ENCODE data around the gene SEC22C. TPM values are rescaled to one million over a fixed set of nuclear protein-coding genes. Genes with fewer than 3 reads are reported as not detected.

The SEC22C gene
- total RNA-seq, 1 donor from 2014 or later = 49.8 TPM

DNA sequence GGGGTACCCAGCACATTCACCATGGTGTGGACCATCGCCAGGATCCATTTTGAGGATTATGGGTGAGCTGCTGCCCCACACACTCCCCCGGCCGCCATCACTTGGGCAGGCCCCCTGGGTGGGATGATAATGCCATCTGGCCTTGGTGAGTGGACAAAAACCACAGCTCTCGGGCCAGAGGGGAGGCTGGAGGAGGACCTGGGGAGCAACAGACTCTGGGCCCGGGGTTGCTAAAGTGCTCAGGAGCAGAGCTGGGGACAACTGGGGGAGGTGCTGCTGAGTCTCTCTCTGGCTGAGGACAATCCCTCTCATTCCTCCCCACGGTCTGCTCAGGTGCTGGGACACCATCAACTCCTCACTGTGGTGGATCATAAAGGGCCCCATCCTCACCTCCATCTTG, 50.3 kb downstream of the SEC22C start:
- TF ChIP-seq, protein P1, sequence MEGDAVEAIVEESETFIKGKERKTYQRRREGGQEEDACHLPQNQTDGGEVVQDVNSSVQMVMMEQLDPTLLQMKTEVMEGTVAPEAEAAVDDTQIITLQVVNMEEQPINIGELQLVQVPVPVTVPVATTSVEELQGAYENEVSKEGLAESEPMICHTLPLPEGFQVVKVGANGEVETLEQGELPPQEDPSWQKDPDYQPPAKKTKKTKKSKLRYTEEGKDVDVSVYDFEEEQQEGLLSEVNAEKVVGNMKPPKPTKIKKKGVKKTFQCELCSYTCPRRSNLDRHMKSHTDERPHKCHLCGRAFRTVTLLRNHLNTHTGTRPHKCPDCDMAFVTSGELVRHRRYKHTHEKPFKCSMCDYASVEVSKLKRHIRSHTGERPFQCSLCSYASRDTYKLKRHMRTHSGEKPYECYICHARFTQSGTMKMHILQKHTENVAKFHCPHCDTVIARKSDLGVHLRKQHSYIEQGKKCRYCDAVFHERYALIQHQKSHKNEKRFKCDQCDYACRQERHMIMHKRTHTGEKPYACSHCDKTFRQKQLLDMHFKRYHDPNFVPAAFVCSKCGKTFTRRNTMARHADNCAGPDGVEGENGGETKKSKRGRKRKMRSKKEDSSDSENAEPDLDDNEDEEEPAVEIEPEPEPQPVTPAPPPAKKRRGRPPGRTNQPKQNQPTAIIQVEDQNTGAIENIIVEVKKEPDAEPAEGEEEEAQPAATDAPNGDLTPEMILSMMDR (IDR thresholded peaks at IDR 0.05) = no peak
- H3K36me3 Mint-ChIP-seq (ENCODE audit: low read depth) = no peaks in the 10 kb centered on the region

DNA sequence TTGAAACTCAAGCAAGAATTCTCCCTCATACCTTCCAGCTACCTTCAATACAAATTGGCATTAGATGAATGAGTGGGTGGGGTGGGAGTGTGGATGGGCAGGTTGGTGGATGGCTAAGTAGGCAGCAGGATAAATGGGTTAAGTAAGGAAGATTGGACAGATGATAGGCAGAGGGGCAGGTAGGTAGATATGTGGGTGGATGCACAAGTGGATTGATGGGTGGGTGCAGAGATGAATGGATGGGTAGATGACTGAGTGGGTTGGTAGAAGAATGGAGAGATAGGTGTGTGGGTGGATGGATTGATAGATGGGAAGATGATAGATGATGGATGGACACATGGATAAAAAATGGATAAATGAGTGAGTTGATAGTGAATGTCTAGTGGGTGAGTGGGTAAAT, 51.7 kb downstream of the SEC22C start:
- H3K4me1 Mint-ChIP-seq (ENCODE audit: low read depth) = no peaks in the 10 kb centered on the region
- no peak for DNase-seq (ENCODE audit: low spot score)
- H3K27ac Mint-ChIP-seq (ENCODE audit: unreplicated experiment) = no peak overlapping the region
- H3K36me3 Mint-ChIP-seq (ENCODE audit: low read depth) = no peaks in the 10 kb centered on the region
- no peak overlapping the region for H3K4me3 Mint-ChIP-seq (ENCODE audit: unreplicated experiment)
- H3K9me3 Mint-ChIP-seq (ENCODE audit: low read depth) = no peaks in the 10 kb centered on the region
- TF ChIP-seq, protein P1 (IDR thresholded peaks at IDR 0.05) = no peak
- H3K27me3 Mint-ChIP-seq (ENCODE audit: low read depth) = peaks cover 7% of the 10 kb centered on the region

More for the DNA sequence above, 50.3 kb downstream of the SEC22C start:
- H3K9me3 Mint-ChIP-seq (ENCODE audit: low read depth) = no peaks in the 10 kb centered on the region
- H3K4me3 Mint-ChIP-seq (ENCODE audit: unreplicated experiment) = no peak overlapping the region
- no peak overlapping the region for H3K27ac Mint-ChIP-seq (ENCODE audit: unreplicated experiment)
- H3K27me3 Mint-ChIP-seq (ENCODE audit: low read depth) = peaks cover 7% of the 10 kb centered on the region
- H3K4me1 Mint-ChIP-seq (ENCODE audit: low read depth) = no peaks in the 10 kb centered on the region
- DNase-seq (ENCODE audit: low spot score) = no peak

DNA sequence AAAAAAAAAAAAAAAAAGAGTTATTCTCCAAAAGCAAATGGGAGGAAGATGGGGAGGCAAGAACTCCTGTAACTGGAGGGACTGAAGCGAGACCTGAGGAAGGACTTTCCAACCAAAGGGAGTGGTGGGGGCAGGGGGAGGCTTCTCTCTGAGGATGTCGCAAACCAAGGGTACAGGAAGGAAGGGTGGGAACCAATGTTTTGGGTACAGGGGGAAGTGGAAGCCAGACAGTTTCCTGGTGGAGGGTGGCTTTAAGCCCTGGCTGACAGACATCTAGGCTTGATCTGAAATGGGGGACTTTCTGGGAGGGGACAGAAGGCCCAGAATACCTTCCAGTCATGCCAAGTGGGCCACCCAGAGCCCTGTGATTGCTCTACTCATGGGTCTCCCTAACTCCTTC, 52.3 kb downstream of the SEC22C start:
- no peaks in the 10 kb centered on the region for H3K36me3 Mint-ChIP-seq (ENCODE audit: low read depth)
- no peak overlapping the region for H3K4me3 Mint-ChIP-seq (ENCODE audit: unreplicated experiment)
- DNase-seq (ENCODE audit: low spot score) = no peak
- H3K27me3 Mint-ChIP-seq (ENCODE audit: low read depth) = peaks cover 7% of the 10 kb centered on the region
- no peak overlapping the region for H3K27ac Mint-ChIP-seq (ENCODE audit: unreplicated experiment)
- no peaks in the 10 kb centered on the region for H3K9me3 Mint-ChIP-seq (ENCODE audit: low read depth)
- H3K4me1 Mint-ChIP-seq (ENCODE audit: low read depth) = no peaks in the 10 kb centered on the region
- TF ChIP-seq, protein P1 (IDR thresholded peaks at IDR 0.05) = no peak

DNA sequence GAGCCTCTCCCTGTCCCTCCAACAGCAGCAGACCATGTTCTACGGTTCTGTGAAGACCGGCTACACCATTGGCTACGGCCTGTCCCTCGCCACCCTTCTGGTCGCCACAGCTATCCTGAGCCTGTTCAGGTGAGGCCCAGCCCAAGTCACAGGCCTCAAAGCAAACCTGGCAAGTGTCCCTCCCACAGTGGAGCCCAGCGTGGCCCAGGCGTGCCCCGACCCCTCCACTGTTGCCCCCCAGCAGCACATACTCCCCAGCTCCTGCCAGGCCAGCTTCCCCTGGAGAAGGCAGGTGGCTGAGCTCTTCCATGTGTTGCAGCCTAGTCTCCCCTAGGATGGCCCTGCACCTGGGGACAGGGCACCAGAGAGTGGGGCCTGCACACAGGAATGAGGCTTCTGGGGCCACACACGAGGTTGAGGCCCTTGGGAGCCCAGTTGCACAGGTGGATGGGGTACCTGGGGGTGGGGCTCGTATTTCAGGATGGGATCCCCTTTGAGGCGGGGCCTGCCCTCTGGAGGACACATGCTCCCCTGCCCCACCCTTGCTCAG, 54.3 kb downstream of the SEC22C start:
- no peak overlapping the region for H3K27ac Mint-ChIP-seq (ENCODE audit: unreplicated experiment)
- TF ChIP-seq, protein P1 (IDR thresholded peaks at IDR 0.05) = no peak
- no peak for DNase-seq (ENCODE audit: low spot score)
- no peak overlapping the region for H3K4me3 Mint-ChIP-seq (ENCODE audit: unreplicated experiment)
- H3K36me3 Mint-ChIP-seq (ENCODE audit: low read depth) = no peaks in the 10 kb centered on the region
- H3K9me3 Mint-ChIP-seq (ENCODE audit: low read depth) = no peaks in the 10 kb centered on the region
- no peaks in the 10 kb centered on the region for H3K4me1 Mint-ChIP-seq (ENCODE audit: low read depth)
- H3K27me3 Mint-ChIP-seq (ENCODE audit: low read depth) = peaks cover 7% of the 10 kb centered on the region

DNA sequence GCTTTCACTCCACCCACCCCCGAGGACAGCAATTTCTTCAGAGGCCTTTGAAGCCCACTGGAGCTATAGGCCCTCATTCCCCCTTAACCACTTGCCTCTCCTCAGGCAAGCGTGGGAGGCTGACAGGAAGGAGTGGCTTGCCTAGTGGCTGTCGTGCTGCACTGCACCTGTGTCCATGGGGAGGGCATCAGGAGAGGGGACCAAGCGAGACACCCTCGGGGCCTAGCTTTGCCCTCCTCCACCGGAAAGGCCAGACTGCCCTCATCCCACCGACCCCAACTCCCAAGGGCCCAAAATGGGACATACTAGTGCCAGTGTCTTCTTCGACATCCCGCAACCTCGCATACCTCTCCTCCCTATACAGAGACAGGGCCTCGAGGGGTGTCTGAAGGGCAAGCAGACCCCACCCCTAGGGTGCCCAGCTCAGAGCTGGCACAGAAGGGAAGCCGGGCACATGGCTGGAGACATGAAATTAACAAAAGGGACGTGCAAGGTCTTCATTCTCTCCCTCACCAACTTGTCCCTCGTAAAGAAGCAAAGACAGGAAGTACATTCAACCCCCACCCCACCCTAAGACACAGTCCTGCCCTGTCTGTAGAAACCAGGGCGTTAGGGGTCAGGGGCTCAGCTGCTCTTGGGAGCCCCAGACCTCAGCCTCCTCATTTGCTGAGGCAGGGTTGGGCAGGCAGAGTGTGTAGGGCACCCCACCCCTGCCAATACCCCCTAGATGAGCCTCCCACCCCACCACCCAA, 55.0 kb downstream of the SEC22C start:
- Mint-ChIP-seq H3K27ac (ENCODE audit: unreplicated experiment) (no peak overlapping the region), H3K4me1 (ENCODE audit: low read depth) (no peaks in the 10 kb centered on the region), H3K27me3 (ENCODE audit: low read depth) (peaks cover 7% of the 10 kb centered on the region), H3K36me3 (ENCODE audit: low read depth) (no peaks in the 10 kb centered on the region), H3K4me3 (ENCODE audit: unreplicated experiment) (no peak overlapping the region), H3K9me3 (ENCODE audit: low read depth) (no peaks in the 10 kb centered on the region)
- TF ChIP-seq, protein P1 (IDR thresholded peaks at IDR 0.05) = no peak
- DNase-seq (ENCODE audit: low spot score) = no peak

Data from chondrocyte (in vitro differentiated cells).